CD4-positive, alpha-beta T cell treated with Interleukin-4 for 1 hour (primary cell): ENCODE results near the gene PRSS22.

Source experiments
- DNase-seq, 2 donors: peaks; one replicate each; pipeline ENCODE4 v3.0.0-alpha.2; 2020 to 2022

PRSS22 gene

GRCh38 chr16:2879854-2880508 is 22.0 kb upstream of the PRSS22 start:
- DNase-seq: no peak

DNA sequence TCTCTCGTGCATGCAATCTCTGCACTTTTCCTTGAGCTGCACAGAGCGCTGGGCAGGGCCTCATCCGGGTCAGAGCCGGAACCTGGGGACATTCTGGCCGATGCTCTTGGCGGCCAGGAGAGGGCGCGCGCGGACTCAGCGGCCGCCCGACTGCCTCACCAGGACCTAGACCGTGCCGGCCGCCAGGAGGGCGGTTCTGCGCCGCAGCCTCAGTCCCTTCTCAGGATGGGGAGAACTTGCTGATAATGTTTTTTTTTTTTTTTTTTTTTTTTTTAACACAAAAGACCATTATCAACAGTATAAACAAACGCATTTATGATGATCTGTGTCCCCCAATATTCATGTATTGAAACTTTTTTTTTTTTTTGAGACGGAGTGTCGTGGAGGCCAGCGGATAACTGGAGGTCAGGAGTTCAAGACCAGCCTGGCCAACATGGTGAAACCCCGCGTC is 17.0 kb upstream of the PRSS22 start:
- DNase-seq: peak; percentile 76 to 77

DNA sequence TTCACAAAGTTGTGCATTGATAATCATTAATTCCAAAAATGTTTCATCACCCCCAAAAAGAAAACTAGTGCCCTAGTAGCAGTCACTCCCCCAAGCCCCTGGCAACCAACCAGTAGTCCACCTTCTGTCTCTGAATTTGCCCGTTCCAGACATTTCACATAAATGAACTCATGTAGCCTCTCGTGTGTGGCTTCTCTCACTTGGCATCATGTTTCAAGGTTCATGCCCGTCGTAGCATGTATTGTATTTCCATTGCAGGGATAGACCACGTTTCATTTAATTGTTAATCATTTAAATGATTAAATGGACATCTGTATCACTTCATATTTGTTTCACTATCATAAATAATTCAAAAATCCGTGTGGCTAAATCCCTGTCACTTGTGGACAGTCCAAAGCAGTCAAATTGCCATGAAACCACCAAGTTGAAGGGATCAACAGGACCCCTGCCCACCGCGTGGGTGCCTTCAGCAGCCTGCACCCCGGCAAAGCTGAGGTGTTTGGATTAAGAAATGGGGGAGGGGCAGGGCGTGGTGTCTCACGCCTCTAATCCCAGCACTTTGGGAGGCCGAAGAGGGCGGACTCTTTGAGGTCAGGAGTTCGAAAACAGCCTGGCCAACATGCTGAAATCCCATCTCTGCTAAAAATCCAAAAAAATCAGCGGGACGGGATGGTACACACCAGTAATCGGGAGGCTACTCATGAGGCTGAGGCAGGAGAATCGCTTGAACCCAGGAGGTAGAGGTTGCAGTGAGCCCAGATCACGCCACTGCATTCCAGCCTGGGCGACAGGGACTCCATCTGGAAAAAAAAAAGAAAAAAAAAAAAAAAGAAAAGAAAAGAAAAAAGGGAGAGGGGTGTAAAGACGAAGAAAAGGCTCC is 16.3 kb upstream of the PRSS22 start:
- DNase-seq: no peak

DNA sequence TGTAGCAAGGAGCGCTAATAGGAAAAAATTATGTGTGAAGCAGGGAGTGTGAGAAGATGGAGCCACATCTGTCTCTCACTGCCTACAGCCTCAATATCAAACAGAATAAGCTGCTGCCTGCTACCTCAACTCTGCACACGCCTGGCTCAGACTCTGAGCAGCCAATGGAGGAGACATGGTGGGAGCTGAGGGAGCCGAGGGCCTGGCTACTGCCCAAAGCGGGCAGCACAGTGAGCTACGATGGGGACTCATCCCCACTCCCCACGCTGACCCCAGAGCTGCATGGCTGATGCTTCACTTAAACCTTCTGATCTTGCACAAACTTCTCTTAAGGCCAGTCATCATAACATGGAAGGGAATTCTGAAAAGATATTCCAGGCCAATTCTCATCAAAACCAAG is 14.0 kb upstream of the PRSS22 start:
- DNase-seq: no peak

DNA sequence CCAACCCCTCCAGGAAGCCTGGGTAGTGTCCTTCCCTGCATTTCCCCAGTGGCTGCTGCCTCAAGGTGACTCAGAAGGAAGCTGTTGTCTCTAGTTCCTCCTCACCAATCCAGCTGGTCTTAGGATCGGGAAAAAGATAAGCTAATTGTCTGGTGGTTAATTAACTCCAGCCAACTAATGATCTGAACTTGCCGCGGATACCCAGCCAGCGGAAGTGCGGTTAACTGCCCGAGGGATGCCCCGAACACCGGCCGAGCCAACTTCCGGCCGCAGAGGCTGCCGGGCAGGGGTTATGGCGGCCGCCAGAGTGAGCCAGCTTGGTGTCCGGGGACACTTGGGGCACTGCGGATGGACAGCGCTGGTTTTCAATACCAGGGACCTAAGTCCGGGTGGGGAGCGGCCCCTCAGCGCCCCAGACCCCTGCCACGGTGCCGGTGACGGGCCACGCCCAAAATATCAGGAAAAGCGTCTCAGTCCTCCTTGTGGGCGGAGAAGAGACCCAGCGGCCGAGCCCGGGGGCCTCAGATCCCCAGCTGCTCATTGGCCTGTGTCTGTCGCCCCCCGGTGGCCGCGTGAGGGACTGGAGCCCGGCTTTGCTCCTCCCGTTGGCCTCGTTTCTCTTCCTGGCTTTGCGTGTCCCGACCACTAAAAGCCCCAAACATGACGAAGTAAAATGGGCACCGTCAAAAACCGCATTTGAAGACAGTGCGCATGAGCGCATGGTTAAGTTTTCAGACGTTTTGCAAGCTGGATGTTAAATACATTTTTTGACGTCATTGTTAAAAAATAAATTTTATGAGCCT is 10.2 kb upstream of the PRSS22 start:
- DNase-seq: peak; percentile 96 to 97

GRCh38 chr16:2867661-2867986 is 9.7 kb upstream of the PRSS22 start:
- DNase-seq: no peak

DNA sequence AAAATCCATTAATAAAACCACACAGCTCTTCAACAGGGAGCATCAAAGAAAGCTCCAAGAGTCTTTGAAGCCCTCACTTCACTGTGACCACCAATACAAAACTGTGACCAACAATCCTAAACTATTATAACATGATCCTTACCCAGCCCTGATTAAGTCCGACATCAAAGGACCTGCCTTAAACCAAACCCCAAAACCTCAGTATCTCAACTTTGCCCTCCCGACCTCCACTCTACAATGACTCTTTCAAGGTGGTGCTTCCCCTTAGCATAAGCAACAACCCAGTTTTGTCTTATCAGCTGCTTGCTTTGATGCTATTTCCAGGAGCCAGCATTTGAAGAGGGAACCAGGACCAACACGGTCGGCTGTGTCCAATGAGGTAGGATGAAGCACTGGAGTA is 8.5 kb upstream of the PRSS22 start:
- no peak for DNase-seq

GRCh38 chr16:2865651-2866050 is 7.7 kb upstream of the PRSS22 start:
- no peak for DNase-seq

- no peak for DNase-seq
Measured at GRCh38 chr16:2860826-2861567, 3.0 kb upstream of the PRSS22 start.

DNA sequence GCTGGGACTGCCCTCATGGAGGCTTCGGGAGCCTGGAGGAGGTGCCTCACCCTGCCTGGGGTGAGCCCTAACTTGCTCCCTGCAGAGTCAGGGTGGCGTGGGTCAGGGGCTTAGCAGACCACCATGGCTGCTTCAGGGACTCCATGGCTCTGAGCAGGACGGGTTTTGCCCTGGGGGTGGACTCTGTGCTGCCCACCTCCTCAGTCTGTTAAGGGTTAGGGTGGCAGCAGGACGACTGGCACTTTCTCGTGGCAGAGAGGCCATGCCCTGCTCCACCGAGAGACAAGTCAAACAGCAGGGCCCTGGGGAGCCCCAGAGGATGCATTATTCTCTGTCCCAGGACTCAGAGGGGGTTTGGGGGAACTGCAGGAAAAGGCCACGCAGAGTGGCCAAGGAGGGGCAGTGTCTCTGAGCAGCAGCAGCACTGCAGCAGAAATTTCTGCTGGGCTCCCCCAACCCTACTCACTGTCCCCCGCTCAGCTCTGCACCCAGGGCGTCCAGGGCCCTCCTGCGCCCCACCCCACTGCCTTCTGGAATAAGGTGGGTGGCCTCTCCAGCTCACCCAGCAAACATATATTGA is 1.8 kb upstream of the PRSS22 start:
- no peak for DNase-seq

DNA sequence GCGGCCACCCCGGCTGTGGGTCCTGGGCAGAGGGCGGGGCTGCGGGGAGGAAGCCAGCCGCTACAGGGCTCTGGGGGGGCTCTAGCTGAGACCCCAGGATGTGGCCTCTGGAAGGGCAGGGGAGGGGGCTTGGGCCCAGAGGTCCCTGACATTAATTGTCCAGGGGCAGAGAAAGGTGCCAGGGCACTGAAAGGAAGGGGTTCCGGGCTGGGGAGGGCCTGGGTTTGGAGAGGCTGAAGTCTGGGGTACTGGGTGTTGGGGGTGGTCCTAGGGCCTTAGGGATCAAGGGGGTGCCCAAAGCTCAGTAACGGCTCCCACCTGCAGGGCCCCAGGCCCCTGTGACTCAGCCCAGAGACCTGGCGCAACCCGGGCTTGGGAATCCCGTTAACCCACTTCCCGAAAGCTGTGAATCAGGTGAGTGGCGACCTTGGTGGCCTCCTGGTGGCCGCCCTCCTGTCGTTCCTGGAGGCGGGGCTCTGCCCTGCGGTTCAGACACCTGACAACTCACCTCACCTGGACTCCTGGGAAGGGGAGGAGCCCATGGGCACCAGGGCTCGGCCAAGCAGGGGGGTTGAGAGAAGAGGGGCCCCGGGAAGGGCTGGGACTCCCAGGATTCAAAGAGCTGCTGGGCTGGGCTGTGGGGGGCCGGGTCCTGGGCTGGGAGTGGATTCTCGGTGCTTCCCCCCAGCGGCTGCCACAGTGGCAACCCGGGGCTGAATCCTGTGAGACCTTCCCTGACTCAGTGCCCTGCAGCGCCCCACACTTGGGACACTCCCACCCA is 465 bp upstream of the PRSS22 start:
- no peak for DNase-seq

DNA sequence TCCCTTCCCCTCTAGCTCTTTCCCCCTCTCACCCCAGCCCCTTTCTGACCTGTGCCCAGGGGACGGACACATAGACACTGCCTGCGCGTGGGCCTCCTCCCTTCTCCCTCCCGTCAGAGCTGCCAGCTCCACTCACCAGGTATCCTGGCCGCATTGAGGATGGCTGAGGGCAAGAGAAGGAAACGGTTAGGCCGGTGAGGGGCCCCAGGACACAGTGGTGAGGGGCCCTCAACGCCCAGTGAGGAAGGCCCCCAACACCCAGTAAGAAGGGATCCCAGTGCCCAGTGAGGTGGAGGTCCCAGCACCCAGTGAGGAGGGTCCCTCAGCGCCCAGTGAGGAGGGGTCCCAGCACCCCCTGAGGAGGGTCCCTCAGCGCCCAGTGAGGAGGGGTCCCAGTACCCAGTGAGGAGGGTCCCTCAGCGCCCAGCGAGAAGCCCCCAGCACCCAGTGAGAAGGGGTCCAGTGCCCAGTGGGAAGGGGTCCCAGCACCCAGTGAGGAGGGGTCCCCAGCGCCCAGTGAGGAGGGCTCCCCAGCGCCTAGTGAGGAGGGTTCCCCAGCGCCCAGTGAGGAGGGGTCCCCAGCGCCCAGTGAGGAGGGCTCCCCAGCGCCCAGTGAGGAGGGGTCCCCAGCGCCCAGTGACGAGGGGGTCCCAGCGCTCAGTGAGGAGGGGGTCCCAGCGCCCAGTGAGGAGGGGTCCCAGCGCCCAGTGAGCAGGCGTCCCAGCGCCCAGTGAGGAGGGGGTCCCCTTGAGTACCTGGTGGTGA is 1.1 kb downstream of the PRSS22 start:
- DNase-seq: no peak

DNA sequence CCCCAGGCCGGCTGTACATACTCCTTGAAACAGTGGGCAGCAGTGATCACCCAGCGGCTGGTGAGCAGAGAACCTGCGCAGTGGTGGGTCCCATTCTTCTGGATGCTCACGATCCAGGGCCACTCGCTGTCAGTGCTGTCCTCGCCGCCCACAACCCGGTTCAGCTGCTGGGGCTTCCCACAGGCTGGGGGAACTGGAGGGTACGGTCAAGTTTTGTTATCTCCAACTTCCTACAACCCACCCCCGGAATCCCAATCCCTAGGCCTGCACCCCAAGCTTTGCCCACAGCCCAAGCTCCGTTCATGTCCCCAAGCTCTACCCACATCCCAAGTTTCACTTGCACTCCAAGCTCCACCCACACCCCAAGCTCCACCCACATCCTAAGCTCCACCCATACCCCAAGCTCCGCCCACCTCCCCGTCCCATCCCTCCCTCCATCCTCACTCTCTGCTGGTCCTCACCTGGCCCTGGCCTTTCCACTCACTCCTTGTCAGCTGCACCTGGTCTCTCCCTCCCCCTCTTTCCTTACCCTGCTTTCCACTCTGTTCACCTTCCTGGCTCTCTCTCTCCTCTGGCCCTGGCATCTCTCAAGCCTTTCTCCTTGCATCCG is 1.8 kb downstream of the PRSS22 start:
- no peak for DNase-seq

- no peak for DNase-seq
Measured at GRCh38 chr16:2855536-2855935, 2.4 kb downstream of the PRSS22 start.

- DNase-seq: no peak
Measured at GRCh38 chr16:2854700-2855309, 3.2 kb downstream of the PRSS22 start.

DNA sequence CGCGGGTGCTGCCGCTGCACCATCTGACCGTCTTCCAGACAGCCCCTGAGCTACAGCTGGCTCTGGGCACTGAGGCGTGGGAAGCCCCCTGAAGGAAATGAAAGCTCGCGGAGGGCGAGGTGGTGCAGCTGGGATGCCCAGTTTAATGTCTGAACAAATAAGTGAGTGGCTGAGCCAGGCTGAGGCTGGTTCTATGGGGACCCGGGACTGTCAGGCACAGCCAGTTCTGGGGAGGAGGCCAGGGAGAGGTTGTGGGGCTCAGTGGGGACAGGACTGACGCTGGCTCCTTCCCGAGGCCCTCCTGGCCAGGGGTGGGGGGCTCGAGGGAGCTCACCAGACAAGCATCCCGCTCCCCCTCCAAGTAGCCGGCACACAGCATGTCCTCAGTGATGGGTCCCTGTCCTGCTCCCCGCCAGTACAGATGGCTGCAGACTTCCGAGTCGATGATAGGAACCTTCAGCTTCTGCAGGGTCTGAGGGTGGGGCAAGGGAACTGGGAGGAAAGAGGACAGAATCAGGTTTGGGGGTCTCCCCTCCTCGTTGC is 4.4 kb downstream of the PRSS22 start:
- DNase-seq: no peak

GRCh38 chr16:2852731-2853507 is 5.1 kb downstream of the PRSS22 start:
- DNase-seq: no peak

- DNase-seq: no peak
Measured at GRCh38 chr16:2852003-2852730, 5.8 kb downstream of the PRSS22 start.
